IPS-20b (cell line): ENCODE data around the gene TRIM33.
A peak's percentile ranks its signal among the peaks of the same experiment; 100 is the strongest.

Source experiments
- H3K27ac ChIP-seq: one replicate; pipeline ENCODE4 v1.5.1; 2013; ENCODE audit warnings: low read length
- H3K27me3 ChIP-seq: 2 replicates; pipeline ENCODE4 v1.6.1; 2013; ENCODE audit warnings: mild to moderate bottlenecking, low read length, inconsistent platforms; ENCODE audit not compliant: insufficient read depth
- H3K36me3 ChIP-seq: 2 replicates; pipeline ENCODE4 v1.6.1; 2013; ENCODE audit warnings: low read depth, mild to moderate bottlenecking, inconsistent platforms, low read length, moderate library complexity; ENCODE audit not compliant: insufficient read depth
- H3K4me1 ChIP-seq: 2 replicates; pipeline ENCODE4 v1.6.1; 2013; ENCODE audit warnings: mild to moderate bottlenecking, control low read depth, inconsistent platforms, low read length, moderate library complexity; ENCODE audit not compliant: insufficient read depth
- H3K4me3 ChIP-seq: 2 replicates; pipeline ENCODE4 v1.5.1; 2013; ENCODE audit warnings: mild to moderate bottlenecking, low read length, inconsistent platforms
- H3K9ac ChIP-seq: 2 replicates; pipeline ENCODE4 v1.6.1; 2013; ENCODE audit warnings: low read depth, mild to moderate bottlenecking, inconsistent platforms, low read length, moderate library complexity
- H3K9me3 ChIP-seq: 2 replicates; pipeline ENCODE4 v1.6.1; 2013; ENCODE audit warnings: mild to moderate bottlenecking, low read depth, low read length, inconsistent platforms; ENCODE audit not compliant: insufficient read depth

Gene TRIM33

DNA sequence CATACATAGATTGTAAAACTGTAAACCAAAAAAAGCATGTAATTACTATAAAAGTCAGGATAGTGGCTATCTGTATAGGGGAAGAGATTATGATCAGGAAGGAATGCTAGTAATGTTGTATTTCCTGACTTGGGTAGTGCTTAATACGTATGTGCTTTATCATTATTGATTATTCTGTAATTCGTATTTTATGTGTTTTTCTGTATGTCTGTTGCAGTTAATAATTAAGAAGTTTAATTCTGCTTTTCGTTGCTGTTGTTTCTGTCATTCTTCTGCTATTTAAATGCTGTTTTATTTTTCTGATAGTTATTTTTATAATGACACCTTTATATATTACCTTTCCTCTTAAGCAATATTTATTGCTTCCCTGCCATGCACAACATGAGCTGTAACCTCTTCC is 29.3 kb upstream of the TRIM33 start:
- H3K9me3 ChIP-seq: no peaks in the 10 kb centered on the region
- H3K36me3 ChIP-seq: no peaks in the 10 kb centered on the region
- H3K27ac ChIP-seq: no peak overlapping the region
- H3K4me3 ChIP-seq: no peak overlapping the region
- H3K4me1 ChIP-seq: no peaks in the 10 kb centered on the region
- H3K9ac ChIP-seq: no peak overlapping the region
- H3K27me3 ChIP-seq: no peaks in the 10 kb centered on the region

DNA sequence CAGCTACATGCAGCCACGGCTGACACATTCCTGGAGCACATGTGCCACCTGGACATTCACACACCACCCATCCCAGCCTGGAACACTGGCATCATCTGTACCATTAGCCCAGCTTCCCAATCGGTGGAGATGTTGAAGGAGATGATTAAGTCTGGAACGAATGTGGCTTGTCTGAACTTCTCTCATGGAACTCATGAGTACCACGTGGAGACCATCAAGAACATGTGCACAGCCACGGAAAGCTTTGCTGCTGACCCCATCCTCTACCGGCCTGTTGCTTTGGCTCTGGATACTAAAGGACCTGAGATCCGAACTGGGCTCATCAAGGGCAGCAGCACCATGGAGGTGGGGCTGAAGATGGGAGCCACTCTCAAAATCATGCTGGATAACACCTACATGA is 25.0 kb upstream of the TRIM33 start:
- no peaks in the 10 kb centered on the region for H3K4me1 ChIP-seq
- H3K4me3 ChIP-seq: no peak overlapping the region
- no peaks in the 10 kb centered on the region for H3K36me3 ChIP-seq
- no peak overlapping the region for H3K9ac ChIP-seq
- H3K27me3 ChIP-seq: no peaks in the 10 kb centered on the region
- H3K27ac ChIP-seq: no peak overlapping the region
- no peaks in the 10 kb centered on the region for H3K9me3 ChIP-seq

DNA sequence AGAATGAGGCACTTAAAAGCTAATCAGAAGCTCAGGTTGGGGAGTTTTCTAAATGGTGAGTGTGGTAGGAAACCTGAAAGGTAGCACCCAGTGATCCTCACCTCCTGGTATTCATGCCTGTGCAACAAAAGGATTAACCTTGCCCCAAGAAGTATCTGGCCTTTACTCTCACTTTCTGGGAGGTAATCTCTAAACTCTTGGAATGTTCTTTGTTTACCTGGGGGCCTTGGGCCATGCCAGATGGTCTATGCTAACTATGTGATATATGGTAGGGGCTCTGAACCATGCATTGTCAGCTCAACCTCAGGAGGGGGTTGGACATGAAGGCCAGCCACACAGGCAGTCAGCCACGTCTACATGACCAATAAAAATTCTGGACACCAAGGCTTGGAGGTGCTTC is 24.4 kb upstream of the TRIM33 start:
- Histone ChIP-seq H3K27ac (no peak overlapping the region), H3K9me3 (no peaks in the 10 kb centered on the region), H3K4me1 (no peaks in the 10 kb centered on the region), H3K4me3 (no peak overlapping the region), H3K9ac (no peak overlapping the region), H3K36me3 (no peaks in the 10 kb centered on the region), H3K27me3 (no peaks in the 10 kb centered on the region)

DNA sequence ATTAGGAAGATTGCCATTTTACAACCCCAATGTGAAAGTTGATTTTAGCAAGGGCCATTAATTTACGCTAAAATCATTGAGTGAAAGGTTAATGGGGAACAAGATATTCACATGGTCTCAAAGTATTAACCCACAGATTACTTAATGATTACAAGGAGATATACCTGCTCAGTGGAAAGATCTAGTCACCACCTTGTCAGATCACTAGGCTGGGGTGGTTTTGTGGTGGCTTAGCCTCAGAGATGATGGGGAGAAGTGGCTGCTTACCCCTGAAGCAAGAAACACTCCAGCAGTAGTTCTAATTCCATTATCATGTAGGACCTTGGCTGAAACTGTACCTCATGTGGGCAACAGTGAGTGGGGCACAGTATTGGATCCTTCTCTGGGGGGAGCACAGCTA is 20.1 kb upstream of the TRIM33 start:
- Histone ChIP-seq H3K27ac (no peak overlapping the region), H3K4me1 (no peaks in the 10 kb centered on the region), H3K9me3 (no peaks in the 10 kb centered on the region), H3K9ac (no peak overlapping the region), H3K4me3 (no peak overlapping the region), H3K27me3 (no peaks in the 10 kb centered on the region), H3K36me3 (no peaks in the 10 kb centered on the region)

GRCh38 chr1:114530224-114530623 is 19.2 kb upstream of the TRIM33 start:
- H3K4me1 ChIP-seq: no peaks in the 10 kb centered on the region
- H3K27me3 ChIP-seq: no peaks in the 10 kb centered on the region
- no peak overlapping the region for H3K9ac ChIP-seq
- no peaks in the 10 kb centered on the region for H3K9me3 ChIP-seq
- H3K36me3 ChIP-seq: no peaks in the 10 kb centered on the region
- no peak overlapping the region for H3K27ac ChIP-seq
- no peak overlapping the region for H3K4me3 ChIP-seq

- Histone ChIP-seq H3K27ac (no peak overlapping the region), H3K9me3 (no peaks in the 10 kb centered on the region)
These were observed 13.9 kb upstream of the TRIM33 start for GRCh38 chr1:114524944-114525343.

DNA sequence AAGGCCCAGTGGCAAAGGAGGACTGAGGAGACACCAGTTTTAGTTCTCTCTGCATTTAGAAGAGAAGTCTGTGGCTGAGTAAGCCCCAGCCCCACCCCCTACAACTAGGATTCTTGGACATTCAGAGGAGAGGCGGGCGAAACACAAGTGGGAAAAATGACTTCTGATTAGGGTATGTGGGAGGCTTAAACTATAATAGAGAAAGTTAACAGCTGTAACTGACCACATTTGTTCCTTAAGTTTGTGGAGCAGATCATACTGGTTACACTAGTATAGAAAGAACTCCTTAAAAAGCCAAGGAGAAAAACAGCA is 11.2 kb upstream of the TRIM33 start:
- Histone ChIP-seq H3K36me3 (no peaks in the 10 kb centered on the region), H3K27me3 (no peaks in the 10 kb centered on the region), H3K4me3 (no peak overlapping the region), H3K27ac (no peak overlapping the region), H3K4me1 (no peaks in the 10 kb centered on the region), H3K9ac (no peak overlapping the region), H3K9me3 (no peaks in the 10 kb centered on the region)

More at GRCh38 chr1:114524944-114525343, 13.9 kb upstream of the TRIM33 start:
- no peaks in the 10 kb centered on the region for H3K36me3 ChIP-seq
- no peak overlapping the region for H3K4me3 ChIP-seq
- no peak overlapping the region for H3K9ac ChIP-seq
- no peaks in the 10 kb centered on the region for H3K27me3 ChIP-seq
- no peaks in the 10 kb centered on the region for H3K4me1 ChIP-seq

GRCh38 chr1:114521396-114522263 is 10.6 kb upstream of the TRIM33 start:
- Histone ChIP-seq H3K27ac (no peak overlapping the region), H3K27me3 (no peaks in the 10 kb centered on the region), H3K4me3 (no peak overlapping the region), H3K9me3 (no peaks in the 10 kb centered on the region), H3K4me1 (no peaks in the 10 kb centered on the region), H3K9ac (no peak overlapping the region), H3K36me3 (no peaks in the 10 kb centered on the region)

- H3K9me3 ChIP-seq: no peaks in the 10 kb centered on the region
- H3K27me3 ChIP-seq: peaks cover 9% of the 10 kb centered on the region
- H3K27ac ChIP-seq: no peak overlapping the region
- no peak overlapping the region for H3K9ac ChIP-seq
- no peaks in the 10 kb centered on the region for H3K36me3 ChIP-seq
- H3K4me1 ChIP-seq: no peaks in the 10 kb centered on the region
- H3K4me3 ChIP-seq: no peak overlapping the region
These were observed 6.3 kb upstream of the TRIM33 start for GRCh38 chr1:114517348-114517747.

DNA sequence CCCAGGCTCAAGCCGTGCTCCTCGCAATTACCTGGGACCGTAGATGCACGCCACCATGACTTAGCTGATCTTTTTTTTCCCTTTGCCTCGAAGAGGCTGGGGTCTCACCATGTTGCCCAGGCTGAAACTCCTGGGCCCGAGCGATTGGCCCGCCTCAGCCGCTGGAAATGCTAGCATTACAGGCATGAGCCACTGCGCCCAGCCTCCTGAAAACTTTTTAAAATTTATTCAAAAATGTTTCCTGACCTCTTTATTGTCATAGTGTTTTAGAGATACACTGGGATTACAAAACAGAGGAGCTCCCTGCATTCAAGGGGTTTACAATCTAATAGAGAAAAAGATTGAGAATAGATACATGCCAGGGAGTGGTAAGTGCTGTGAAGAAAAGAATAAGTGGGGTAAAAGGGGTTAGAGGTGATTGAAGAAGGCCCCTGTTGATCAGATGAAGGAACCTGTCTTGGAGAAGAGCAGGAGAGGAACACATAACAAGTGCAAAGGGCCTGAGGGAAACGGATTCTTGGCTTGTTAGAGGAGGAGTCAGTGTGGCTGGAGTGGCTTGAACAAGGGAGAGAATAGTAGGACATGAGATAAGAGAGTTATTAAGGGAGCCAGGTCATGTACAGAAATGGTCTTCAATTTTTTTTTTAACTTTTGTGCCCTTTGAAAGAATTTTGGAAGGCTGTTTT is 1.7 kb upstream of the TRIM33 start:
- Histone ChIP-seq H3K27ac (no peak overlapping the region), H3K9ac (no peak overlapping the region; the same call in 1 of the 2 replicates), H3K9me3 (no peaks in the 10 kb centered on the region), H3K4me1 (peaks cover 9% of the 10 kb centered on the region; the same call in 1 of the 2 replicates), H3K36me3 (no peaks in the 10 kb centered on the region), H3K4me3 (peak overlapping the region; percentile 67; the same call in 1 of the 2 replicates), H3K27me3 (peaks cover 9% of the 10 kb centered on the region)

DNA sequence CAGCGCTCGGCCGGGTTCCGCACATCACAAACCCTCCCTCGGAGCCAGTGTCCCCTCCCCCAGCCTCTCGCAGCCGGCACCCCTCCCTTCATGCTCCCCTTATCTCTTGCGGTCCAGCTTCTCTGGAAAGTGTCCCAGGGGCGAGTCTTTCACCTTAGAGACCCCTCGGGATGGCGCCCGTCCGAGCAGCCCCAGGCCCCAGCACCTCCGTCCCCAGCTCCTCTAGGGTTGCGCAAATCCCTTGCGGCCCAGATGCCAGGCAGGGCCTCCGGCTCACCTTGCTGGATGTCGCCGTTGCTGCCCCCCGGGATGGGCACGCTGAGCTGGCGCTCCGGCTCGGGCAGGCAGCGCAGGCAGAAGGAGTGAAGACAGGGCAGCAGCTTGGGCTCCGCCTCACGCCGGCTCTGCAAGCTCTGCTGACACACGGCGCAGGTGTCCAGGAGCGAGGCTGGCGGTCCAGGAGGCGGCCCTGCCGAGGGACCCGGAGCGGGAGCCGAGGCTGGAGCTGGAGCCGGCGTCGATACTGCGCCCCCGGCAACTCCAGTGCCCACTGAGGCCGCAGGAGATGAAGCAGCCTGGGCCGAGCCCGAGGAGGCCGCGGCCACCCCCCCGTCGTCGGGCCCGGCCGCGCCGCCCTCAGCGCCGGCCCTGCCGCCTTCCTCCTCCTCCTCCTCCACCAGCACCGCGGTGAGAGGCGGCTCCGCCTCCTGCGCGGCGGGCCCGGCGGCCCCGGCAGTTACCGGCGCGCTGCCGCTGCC is 550 bp downstream of the TRIM33 start:
- Histone ChIP-seq H3K27me3 (peaks cover 9% of the 10 kb centered on the region), H3K4me1 (peaks cover 14% of the 10 kb centered on the region; the same call in 1 of the 2 replicates), H3K4me3 (peak overlapping the region; percentile 83), H3K9me3 (no peaks in the 10 kb centered on the region), H3K9ac (peak overlapping the region; percentile 91), H3K36me3 (peaks cover 15% of the 10 kb centered on the region), H3K27ac (no peak overlapping the region)
